ENCODE results near the gene RHOT2.

GRCh38 chr16:710500-711075 is 42.7 kb downstream of the RHOT2 start:
- TF ChIP-seq CTCF (IDR thresholded peaks at IDR 0.05; ENCODE audit: low read depth, low read length), result no peak
- no peak for TF ChIP-seq POLR2A (IDR thresholded peaks at IDR 0.05; ENCODE audit: extremely low read depth, insufficient read length)
- no peak for TF ChIP-seq MAX (IDR thresholded peaks at IDR 0.05; ENCODE audit: low read depth, low read length)

All from NB4 (cell line).